T-helper 9 cell (primary cell): ENCODE measurements around the gene EXOC6B.
"Not testable (repeated sequence)": the region's sequence is repeated elsewhere in the genome, so short reads cannot be mapped to it uniquely, and the experiment has no call there.

Experiments
- DNase-seq: peaks from one replicate; pipeline ENCODE4 v3.0.0-alpha.2; 2020

Gene EXOC6B

DNA sequence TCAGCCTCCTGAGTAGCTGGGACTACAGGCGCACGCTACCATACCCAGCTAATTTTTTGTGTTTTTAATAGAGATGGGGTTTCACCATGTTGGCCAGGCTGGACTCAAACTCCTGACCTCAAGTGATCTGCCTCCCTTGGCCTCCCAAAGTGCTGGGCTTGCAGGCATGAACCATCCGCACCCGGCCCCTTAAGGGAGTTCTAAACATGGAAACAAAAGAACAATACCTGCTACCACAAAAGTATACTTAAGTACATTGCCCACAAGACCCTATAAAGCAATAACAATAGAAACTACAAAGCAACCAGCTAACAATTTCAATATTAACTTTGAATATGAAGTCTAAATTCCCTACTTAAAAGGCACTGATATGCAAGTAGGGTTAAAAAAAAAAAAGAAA is 242.0 kb downstream of the EXOC6B start:
- not testable (repeated sequence) for DNase-seq

DNA sequence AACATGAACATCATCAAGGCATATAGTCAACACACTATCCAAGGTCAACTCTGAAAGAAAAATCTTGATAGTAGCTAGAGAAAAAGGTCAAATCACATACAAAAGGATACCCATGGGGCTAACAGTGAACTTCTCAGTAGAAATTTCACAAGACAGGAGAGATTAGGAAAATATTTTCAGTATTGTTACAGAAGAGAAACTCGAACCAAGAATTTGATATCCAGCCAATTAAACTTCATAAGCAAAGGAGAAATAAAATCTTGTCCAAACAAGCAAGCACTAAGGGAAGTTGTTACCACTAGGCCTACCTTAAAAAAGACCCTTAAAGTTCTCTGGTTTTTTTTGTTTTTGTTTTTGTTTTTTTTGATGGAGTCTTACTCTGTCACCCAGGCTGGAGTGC is 242.5 kb downstream of the EXOC6B start:
- no peak for DNase-seq

DNA sequence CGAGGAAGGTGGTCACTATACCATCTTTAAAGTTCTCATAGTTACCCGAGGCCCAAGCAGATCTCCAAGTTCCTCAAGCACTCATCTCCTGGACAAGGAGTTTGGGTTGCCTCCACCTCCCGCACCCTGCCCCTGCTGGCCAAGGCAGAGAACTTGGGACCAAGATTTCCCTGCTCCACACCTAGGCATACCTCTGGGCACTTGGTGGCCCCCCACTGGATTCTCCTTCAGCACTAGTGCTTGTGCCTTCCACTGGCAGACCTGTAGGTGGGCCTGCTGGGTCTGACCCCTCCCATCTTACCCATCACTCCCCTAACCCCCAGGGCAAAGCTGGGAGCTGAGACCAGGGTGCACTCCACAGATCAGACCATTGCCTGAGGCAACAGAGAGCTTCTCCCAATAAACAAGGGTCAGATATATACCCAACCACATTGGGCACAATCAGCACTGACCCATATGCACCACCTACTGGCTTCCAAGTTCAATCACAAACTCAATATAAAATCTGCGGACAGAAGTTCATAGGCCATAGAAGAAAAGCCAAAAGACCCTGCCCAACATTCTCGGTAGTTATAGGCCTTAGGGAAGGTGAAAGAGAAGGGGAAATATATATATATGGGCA is 244.2 kb downstream of the EXOC6B start:
- no peak for DNase-seq

DNA sequence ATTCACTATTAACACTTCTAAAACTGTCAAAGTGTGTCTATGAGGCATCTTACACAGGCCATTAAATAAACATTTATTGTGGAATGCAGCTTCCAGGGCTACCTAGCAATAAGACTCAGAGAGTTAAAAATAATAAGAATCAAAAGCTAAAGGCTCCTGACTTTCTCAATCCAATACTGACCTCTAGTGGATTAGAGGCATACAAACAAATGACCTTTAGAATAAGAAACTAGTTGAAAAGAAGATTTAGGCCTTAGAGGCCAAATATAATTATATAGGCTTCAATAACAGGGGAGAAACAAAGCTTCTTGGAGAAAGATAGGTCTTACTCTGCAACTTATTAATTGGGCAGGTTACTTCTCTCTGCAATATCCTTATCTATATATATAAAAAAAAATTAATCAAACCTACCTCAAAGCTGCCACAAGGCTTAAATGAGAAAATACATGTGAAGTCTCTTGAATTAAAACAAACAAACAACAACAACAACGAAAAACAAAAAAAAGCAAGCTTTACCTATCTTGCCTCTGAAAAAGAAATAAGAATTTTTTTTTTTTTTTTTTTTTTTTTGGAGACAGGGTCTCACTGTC is 246.1 kb downstream of the EXOC6B start:
- no peak for DNase-seq

DNA sequence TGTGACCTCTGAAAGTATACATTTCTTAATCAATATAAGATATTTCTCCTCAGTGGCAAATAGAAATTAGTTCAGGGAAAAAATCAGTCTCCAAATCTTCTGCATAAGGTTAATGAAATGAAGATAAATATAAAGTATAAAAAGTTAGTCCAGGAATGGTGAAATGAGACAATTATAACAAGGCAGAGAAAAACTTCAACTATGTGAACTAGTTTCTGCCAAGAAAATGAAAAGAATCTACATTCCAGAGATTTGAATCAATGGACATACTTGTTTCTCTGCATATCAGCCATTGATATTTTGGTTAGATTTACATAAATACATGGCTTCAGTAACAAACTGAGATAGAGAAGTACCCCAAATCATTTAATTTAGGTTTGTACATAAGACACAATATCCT is 249.0 kb downstream of the EXOC6B start:
- no peak for DNase-seq

DNA sequence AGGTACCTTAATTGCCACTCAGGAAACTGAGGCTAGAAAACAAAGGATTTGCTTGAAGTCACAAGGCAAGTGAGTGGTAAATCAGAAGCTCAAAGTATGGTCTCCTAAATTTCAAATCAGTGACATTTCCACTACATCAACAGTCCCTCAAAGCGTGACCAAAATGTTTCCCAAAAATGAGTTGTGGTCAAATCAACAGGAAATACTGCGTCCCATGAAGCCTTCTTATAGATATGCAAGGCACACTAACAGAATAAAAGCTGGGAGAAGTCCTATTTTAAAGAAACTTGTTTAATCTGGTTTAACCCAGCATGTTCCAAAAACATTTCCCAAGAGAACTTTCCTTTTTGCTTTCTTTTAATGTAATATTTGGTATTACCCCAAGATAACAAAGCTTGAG is 249.4 kb downstream of the EXOC6B start:
- no peak for DNase-seq

DNA sequence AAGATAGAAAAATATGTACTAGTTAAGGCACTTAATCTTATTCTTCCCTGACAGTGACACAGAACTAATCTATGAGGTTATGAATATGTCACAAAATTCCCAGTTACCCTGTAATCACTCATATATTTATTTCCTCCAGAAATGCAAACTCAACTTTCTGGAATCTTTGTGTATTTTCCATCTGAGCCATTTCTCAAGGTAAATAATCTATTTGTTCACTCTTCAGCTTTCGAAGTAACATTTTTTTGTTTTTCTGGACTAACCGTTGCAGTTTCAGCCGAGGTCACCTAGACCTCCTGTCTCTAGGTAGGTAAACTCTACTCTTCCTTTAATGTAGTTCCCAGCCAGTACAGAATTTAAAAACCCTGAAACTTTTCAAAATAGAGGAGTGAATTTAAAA is 250.9 kb downstream of the EXOC6B start:
- DNase-seq: no peak

DNA sequence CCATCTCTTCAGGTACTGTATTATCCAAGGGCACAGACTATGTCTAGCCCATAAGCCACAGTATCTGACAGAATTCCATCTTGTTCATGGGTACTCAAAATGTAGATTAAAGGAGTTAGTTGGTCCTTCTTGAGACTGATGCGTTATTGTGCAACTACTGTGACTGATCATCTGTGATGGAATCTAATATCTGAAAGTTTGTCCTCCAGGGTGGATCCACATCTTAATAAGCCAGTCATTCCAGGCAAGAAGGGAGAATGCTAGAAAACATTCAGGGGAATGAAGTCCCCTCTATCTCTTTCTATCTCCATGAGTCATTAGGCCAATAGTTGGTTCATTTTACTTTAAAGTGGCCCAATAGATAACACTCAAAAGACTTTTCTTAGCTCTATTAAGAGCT is 252.6 kb downstream of the EXOC6B start:
- DNase-seq: no peak

DNA sequence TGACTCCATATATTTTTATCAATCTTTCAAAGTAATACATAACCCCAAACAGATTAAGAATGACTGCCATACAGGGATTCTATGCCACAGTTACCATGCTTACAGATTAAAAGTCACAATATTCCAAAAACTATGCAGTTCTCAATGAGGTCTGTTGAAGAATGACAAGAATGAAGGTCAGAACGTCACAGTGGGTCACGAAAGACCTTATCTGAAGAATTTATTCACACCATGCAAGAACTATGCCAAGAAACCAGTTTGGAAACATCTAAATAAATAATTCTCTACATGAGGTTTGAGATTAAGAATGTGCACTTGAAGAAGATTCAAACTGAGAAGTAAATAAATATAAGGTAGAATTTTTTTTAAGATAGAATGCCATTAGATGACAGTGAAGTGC is 253.3 kb downstream of the EXOC6B start:
- DNase-seq: no peak

DNA sequence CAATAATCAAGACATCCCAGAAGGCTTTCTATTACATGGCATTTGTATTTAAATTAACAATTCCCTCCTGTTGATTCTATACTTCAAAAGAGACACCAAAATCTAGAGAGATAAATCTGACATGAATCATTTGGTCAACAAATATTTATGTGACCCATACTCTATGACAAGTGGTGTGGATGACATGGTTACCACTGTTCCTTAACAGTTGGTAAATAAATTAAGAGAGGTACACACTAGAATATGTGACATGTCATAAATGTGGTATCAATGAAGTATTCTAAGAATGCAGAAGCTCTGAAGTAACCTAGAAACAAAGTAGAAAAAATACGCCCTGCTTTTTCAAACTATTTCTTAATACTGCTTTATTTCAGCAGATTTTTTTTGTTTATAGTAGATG is 255.4 kb downstream of the EXOC6B start:
- no peak for DNase-seq

DNA sequence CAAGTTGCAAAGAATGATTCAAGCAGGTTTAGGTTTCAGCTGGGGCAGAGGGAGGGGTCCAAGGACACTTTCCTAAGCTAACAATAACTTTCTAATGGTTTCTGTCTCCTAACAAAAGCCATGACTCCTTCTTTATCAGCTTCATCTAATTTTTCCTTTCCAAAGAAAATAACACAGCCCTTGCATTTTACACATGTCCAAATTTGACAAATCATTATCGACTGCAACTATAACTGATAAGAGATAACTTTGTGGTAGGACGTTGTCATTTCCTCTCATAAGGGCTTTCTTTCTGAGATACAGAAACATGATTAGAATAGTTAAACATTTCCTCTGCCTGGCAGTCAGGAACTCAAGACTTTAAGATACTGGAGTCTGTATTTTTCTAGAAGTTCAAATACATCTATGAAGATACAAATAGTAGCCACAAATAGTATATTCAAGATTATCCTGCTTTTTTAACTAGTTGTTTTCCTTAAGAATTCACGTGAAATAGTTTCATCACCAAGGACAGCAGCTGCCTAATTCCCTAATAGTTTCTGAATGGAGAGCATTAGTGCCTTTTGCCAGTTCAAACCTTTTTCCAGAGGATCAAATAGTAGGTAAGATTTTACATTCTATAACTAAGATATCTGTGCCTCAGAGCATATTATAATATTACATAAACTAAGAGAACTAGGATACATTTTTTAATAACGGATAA is 263.2 kb downstream of the EXOC6B start:
- DNase-seq: no peak

DNA sequence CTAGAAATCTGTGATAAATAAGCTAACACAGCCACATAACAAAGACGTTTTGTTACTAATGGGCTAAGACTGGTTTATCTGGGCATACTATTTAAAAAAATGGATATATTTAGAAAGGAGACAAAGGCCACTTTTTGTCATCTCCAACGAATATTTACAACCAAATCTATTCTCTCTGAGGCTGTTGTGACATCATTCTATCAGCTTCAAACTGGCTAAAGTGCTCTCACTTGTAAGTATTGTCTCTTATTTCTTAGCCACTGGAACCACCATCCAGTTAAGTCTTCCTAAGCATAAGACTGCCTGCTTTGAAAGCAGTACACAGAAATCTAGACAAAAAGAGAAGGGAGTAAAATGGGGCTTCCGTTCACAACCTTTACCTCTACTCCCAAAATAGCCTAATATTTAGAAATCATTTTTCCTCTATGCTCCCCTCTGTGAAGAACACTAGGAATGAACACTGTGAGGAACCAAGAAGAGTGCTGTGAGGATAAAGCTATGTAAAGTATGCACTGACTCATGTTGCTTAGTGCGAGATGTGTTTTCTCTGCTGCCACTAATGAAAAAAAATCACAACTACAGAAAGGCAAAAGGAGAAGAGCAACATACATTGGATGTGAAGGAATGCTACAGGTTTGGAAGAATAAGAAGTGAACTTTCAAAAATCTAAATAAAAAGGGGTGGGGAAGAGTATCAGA is 264.1 kb downstream of the EXOC6B start:
- no peak for DNase-seq

DNA sequence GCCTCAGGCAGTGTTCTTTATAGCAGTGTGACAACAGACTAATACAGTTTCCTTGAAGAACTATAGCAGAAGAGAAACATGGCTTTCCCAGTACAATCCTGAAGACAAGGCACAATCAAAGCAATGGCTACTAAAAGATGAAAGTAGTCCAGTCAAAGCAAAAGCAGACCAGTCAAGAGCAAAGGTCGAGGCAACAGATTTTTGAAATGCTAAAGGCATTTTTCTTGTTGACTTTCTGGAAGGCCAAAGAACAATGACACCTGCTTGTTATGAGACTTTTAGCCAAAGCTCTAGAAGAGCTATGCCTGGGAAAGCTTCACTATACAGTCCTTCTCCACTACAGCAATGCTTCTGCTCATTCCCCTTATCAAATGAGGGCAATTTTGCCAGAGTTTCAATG is 269.9 kb downstream of the EXOC6B start:
- no peak for DNase-seq

DNA sequence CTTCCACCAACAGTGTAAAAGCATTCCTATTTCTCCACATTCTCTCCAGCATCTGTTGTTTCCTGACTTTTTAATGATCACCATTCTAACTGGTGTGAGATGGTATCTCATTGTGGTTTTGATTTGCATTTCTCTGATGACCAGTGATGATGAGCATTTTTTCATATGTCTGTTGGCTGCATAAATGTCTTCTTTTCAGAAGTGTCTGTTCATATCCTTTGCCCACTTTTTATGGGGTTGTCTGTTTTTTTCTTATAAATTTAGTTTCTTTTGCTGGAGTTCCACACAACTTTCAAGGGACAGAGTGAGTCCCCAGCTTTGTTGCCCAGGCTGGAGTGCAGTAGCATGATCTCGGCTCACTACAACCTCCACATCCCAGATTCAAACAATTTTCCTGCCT is 270.5 kb downstream of the EXOC6B start:
- not testable (repeated sequence) for DNase-seq

DNA sequence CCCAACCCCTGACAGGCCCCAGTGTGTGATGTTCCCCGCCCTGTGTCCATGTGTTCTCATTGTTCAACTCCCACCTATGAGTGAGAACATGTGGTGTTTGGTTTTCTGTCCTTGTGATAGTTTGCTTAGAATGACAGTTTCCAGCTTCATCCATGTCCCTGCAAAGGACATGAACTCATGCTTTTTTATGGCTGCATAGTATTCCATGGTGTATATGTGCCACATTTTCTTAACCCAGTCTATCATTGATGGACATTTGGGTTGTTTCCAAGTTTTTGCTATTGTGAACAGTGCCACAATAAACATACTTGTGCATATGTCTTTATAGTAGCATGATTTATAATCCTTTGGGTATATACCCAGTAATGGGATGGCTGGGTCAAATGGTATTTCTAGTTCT is 270.9 kb downstream of the EXOC6B start:
- not testable (repeated sequence) for DNase-seq

DNA sequence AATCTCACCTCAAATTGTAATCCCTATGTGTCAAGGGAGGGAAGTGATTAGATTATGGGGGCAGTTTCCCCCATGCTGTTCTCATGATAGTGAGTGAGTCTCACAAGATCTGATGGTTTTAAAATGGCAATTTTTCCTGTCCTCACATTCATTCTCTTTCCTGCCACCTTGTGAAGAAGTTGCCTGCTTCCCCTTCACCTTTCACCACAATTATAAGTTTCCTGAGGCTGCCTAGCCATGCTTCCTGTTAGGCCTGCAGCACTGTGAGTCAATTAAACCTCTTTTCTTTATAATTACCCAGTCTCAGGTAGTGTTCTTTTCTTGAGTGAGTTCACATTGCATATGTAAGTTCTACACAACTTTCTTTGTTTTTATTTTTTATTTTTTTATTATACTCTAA is 271.5 kb downstream of the EXOC6B start:
- no peak for DNase-seq

DNA sequence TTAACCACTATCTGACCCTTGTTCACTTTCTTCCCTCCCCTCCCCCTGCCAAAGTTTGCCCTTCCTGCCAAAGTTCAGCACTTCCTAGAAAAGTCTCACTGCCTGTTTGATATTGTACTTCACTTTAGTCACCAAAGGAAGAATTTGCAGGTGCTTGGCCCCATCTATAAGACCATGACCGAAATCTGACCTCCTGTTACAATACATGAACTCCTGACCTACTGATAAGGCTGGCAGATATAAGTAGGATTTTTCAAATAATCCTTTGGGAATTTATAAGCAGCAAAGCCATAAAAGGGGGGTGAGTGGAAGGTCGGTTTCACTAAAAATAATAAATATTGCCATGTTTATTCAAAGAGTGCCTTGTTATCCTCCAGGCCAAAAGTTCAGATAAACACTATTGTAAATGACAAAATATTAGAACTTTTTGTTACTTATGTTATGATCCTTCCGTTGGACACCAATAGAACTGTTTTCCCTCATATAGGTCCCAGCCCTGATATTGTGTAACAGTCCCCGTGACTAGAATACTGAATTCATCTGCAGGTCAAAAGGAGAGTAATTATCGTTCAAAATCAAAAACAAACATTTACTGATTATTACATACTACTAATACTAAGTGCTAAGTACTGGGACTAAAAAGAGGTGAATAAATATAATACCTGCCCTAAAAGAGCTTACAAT is 277.6 kb downstream of the EXOC6B start:
- no peak for DNase-seq

DNA sequence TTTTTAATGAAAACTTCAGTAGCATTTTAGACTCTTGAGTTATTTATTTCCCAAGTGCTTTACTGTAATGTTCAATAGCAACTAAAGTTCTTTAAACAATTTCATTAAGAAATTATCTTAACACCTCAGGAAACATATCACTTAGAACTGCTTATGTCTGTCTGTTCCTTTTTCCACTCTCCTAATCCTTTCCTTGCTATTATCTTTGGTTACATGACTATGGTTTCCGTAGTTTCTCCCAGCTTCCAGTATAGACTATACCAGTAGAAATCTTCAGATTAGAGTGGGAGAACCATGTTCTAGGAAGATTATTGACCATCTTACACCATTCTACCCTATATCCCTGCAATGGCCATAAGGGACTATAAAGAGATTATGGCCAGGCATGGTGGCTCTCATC is 280.0 kb downstream of the EXOC6B start:
- no peak for DNase-seq

DNA sequence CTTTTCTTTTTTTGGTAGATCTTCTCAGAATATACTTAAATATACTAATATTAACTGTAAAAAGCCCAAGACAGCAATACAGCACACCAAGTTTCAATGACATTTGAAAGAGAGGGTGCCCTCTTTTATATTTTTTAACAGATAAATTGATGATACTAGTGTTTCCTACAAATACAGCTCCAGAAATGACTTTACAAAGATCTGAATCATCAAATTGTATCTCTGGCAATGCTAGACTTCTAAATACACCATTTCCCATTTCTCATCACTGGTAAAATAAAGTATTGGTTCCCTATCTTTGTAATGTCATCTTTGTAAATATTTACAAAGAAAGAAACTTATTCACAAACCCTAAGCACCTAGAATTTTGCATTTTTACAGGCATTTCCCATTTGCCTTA is 281.3 kb downstream of the EXOC6B start:
- no peak for DNase-seq

DNA sequence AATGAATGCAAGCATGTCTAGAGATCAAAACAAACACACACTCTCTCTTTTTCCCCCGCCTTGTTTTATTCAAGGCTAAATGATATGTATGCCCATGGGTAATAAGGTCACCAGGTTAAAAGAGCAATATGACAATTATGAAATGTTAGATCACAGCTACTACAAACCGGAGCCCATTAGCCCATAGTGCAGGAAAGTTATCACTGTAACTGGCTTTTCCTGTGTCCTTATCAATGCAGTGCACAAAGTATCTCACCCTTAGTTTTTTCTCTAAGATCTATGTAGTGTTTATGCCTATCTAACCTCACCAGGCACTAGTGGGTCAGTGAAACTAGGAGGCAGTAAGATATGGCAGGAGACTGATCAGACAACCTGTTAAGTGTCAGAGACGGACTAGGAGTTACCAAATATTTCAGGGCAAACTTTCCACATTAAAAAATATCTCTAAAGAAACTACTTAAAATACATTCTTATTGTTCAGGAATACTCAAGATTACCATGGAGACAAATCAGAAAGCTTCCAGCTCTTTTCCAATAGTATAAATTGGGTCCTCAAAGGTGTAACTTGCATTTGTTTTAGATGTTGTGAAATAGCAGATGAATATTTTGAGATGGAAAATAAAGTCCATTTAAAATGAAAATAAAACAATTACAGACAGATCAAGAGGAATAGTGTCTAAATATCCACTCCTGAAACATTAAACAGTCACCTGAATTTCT is 282.2 kb downstream of the EXOC6B start:
- no peak for DNase-seq

DNA sequence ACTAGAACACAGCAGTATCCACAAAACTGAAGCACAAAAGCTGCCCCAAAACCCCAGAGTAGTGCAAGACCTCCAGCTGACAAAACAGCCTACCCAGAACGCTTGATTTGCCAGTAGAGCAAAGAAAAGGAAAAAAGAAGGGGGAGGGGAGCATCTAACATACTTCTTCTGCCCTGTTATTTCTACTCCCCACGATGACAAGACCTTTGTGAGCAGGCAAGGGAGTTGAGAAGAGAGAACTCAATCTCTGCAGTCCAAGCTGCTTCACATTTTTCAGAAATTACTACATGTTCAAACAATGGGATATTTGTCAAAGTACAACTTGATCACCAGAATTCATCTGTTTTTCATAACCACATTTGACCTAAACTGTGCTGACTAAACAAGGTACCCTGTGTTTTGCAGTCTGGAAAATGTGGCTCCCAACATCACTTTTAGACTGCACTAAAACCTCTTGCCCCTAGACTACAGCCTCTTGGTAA is 286.7 kb downstream of the EXOC6B start:
- DNase-seq: no peak

DNA sequence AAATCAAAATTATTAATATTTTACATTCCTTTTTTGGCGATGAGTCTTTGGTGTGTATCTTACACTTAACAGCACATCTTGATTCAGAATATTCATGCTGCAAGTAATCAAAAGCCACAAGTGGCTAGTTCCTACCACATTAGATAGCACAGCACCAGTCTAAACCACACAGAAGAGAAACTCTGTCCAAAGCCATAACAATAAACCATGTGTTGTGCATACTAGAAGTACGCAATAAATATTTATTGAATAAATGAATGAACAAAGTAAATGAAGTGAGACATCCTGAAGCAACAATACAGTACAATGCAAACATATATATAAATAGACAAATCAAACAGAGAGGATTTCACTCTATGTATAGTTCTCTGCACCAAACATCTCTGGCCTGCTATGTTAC is 287.3 kb downstream of the EXOC6B start:
- DNase-seq: no peak
